Breast epithelium (tissue), 4 donors: ENCODE data around the gene C11orf24. TPM values are rescaled to one million over a fixed set of nuclear protein-coding genes. Genes with fewer than 3 reads are reported as not detected.

Experiments
- DNase-seq, 2 donors: peaks; one replicate each; pipeline ENCODE4 v3.0.0-alpha.2; 2019; ENCODE audit warnings: low spot score in 2 of 2
- H3K27ac ChIP-seq, 2 donors: fragments of 200-600 bp; sonication (generic) in 1 of 2; one replicate each; pipeline ENCODE4 v1.5.1; 2016 to 2019; ENCODE audit warnings: mild to moderate bottlenecking in 1 of 2
- H3K27me3 ChIP-seq, 2 donors: fragments of 200-600 bp; sonication (generic) in 1 of 2; one replicate each; pipeline versions ENCODE4 v1.5.1 to v1.6.0; 2017 to 2019; ENCODE audit warnings: control low read depth in 1 of 2, mild to moderate bottlenecking in 1 of 2
- H3K36me3 ChIP-seq: fragments of 200-600 bp; one replicate; pipeline ENCODE4 v1.5.1; 2019
- H3K4me1 ChIP-seq, 2 donors: fragments of 200-600 bp; sonication (generic); one replicate each; pipeline ENCODE4 v1.5.1; 2016 to 2019; ENCODE audit warnings: control low read depth in 1 of 2
- H3K4me3 ChIP-seq, 3 donors: fragments of 200-600 bp; sonication (generic); 1 replicate in 2 of 3; 2 replicates in 1 of 3; pipeline ENCODE4 v1.5.1; 2016 to 2019; ENCODE audit warnings: mild to moderate bottlenecking in 3 of 3, moderate library complexity in 2 of 3
- H3K9me3 ChIP-seq, 2 donors: fragments of 200-600 bp; sonication (generic) in 1 of 2; one replicate each; pipeline ENCODE4 v1.5.1; 2016 to 2019; ENCODE audit warnings: control low read depth in 1 of 2
- POLR2A ChIP-seq: fragments of 450-650 bp; IDR thresholded peaks from one replicate; pipeline ENCODE4 v1.6.1; 2016; ENCODE audit warnings: antibody characterized with exemption, mild to moderate bottlenecking, moderate library complexity
- POLR2AphosphoS5 ChIP-seq, 3 donors: sonication (generic); formaldehyde crosslinking; IDR thresholded peaks; one replicate each; pipeline ENCODE4 v1.6.1; 2017; ENCODE audit warnings: antibody characterized with exemption in 3 of 3
- intact Hi-C: fragments of 100-400 bp; cut with DNase I; formaldehyde crosslinking; loops from one replicate; pipeline ENCODE4 v1.15.1; 2023; ENCODE audit warnings: low total_unique reads
- total RNA-seq, 3 donors: library from RNA; depleted of rRNA; stranded (reverse); fragments of >200 nt; gene quantifications; one replicate each; pipeline ENCODE4 v1.1.0, GENCODE V29; 2016
- TF ChIP-seq, protein P1 (sequence below), 3 donors: fragments of 450-650 bp; IDR thresholded peaks; one replicate each; pipeline ENCODE4 v1.5.1; 2016 to 2017; ENCODE audit warnings: antibody characterized with exemption in 3 of 3, mild to moderate bottlenecking in 3 of 3, moderate library complexity in 3 of 3

The C11orf24 gene
- total RNA-seq, 3 donors from 2014 or later, result 11.4 to 22.7 (median 12.5) TPM

DNA sequence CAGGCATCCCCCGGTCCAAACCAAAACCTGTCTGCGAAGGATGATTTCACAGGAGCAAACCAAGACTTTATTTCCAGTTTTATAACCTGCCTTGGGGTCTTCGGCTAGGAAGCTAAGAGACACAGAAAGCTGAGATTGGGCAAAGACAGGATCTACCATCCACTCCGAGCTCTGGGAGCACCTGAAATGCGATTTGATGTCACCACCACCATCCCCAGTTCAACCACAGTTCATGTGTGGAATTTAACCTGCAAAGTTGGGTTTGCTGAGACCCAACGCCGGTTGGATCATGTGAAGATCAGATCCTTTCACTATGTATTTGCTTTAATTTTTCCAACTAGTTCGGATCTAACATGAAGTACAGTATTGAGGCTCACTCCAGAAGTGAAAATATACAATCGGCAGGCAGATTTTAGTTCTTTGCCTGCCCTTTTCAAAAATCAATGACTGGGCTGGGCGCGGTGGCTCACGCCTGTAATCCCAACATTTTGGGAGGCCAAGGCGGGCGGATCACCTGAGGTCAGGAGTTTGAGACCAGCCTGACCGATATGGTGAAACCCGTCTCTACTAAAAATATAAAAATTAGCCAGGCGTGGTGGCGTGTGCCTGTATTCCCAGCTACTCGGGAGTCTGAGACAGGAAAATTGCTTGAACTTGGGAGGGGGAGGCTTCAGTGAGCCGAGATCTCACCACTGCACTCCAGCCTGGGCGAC, 1.4 kb upstream of the C11orf24 start:
- no peak for DNase-seq
- TF ChIP-seq POLR2A (no peak), POLR2AphosphoS5 (IDR thresholded peaks at IDR 0.05) (no peak)
- TF ChIP-seq, protein P1, sequence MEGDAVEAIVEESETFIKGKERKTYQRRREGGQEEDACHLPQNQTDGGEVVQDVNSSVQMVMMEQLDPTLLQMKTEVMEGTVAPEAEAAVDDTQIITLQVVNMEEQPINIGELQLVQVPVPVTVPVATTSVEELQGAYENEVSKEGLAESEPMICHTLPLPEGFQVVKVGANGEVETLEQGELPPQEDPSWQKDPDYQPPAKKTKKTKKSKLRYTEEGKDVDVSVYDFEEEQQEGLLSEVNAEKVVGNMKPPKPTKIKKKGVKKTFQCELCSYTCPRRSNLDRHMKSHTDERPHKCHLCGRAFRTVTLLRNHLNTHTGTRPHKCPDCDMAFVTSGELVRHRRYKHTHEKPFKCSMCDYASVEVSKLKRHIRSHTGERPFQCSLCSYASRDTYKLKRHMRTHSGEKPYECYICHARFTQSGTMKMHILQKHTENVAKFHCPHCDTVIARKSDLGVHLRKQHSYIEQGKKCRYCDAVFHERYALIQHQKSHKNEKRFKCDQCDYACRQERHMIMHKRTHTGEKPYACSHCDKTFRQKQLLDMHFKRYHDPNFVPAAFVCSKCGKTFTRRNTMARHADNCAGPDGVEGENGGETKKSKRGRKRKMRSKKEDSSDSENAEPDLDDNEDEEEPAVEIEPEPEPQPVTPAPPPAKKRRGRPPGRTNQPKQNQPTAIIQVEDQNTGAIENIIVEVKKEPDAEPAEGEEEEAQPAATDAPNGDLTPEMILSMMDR (IDR thresholded peaks at IDR 0.05), result no peak
- intact Hi-C loops, result no loop called here
- Histone ChIP-seq H3K27me3 (no peaks in the 10 kb centered on the region), H3K9me3 (no peaks in the 10 kb centered on the region), H3K27ac (no peak overlapping the region), H3K4me3 (no peak overlapping the region), H3K36me3 (no peaks in the 10 kb centered on the region), H3K4me1 (peaks cover 7% of the 10 kb centered on the region in 2 donors)

- Histone ChIP-seq H3K27ac (peak overlapping the region; percentile 94 to 95), H3K36me3 (no peaks in the 10 kb centered on the region), H3K9me3 (no peaks in the 10 kb centered on the region), H3K4me1 (peaks cover 7% of the 10 kb centered on the region in 2 donors), H3K4me3 (peak overlapping the region; percentile 65 to 89 (median 84)), H3K27me3 (no peaks in the 10 kb centered on the region)
- intact Hi-C loops, result no loop called here
- DNase-seq, result peak in 1 of 2 donors; percentile 30
- TF ChIP-seq, protein P1 (IDR thresholded peaks at IDR 0.05), result peak; percentile 12 to 40 (median 39)
- TF ChIP-seq POLR2AphosphoS5 (IDR thresholded peaks at IDR 0.05), result no peak
- no peak for TF ChIP-seq POLR2A
These were observed 571 bp downstream of the C11orf24 start for GRCh38 chr11:68271023-68271780.

GRCh38 chr11:68270196-68271022, 1.4 kb downstream of the C11orf24 start:
- Histone ChIP-seq H3K9me3 (no peaks in the 10 kb centered on the region), H3K4me3 (peak overlapping the region; percentile 65 to 89 (median 84)), H3K4me1 (peaks cover 7% of the 10 kb centered on the region in 2 donors), H3K27me3 (no peaks in the 10 kb centered on the region), H3K36me3 (no peaks in the 10 kb centered on the region), H3K27ac (peak overlapping the region; percentile 94 to 95)
- intact Hi-C loops, result no loop called here
- DNase-seq, result no peak
- TF ChIP-seq POLR2AphosphoS5 (IDR thresholded peaks at IDR 0.05) (no peak), POLR2A (no peak)
- TF ChIP-seq, protein P1 (IDR thresholded peaks at IDR 0.05), result no peak

- TF ChIP-seq POLR2AphosphoS5 (IDR thresholded peaks at IDR 0.05), result no peak
- Histone ChIP-seq H3K9me3 (no peaks in the 10 kb centered on the region), H3K4me3 (no peak overlapping the region), H3K27ac (no peak overlapping the region), H3K4me1 (peaks cover 7% of the 10 kb centered on the region in 2 donors), H3K36me3 (no peaks in the 10 kb centered on the region), H3K27me3 (no peaks in the 10 kb centered on the region)
- DNase-seq, result no peak
- intact Hi-C loops, result no loop called here
These were observed 2.2 kb downstream of the C11orf24 start for GRCh38 chr11:68269414-68270081.

- no peaks in the 10 kb centered on the region for H3K27me3 ChIP-seq
- intact Hi-C loops, result no loop called here
- H3K4me1 ChIP-seq, result peaks cover 7% of the 10 kb centered on the region in 2 donors
- no peak for DNase-seq
- TF ChIP-seq POLR2A, result no peak
- no peak for TF ChIP-seq POLR2AphosphoS5 (IDR thresholded peaks at IDR 0.05)
- TF ChIP-seq, protein P1 (IDR thresholded peaks at IDR 0.05), result no peak
- H3K9me3 ChIP-seq, result no peaks in the 10 kb centered on the region
- no peaks in the 10 kb centered on the region for H3K36me3 ChIP-seq
- H3K27ac ChIP-seq, result no peak overlapping the region
- no peak overlapping the region for H3K4me3 ChIP-seq
These were observed 3.9 kb downstream of the C11orf24 start for GRCh38 chr11:68267881-68268240.
